ENCODE results near the gene DLK2. TPM values are rescaled to one million over a fixed set of nuclear protein-coding genes. Genes with fewer than 3 reads are reported as not detected.
"Not testable (repeated sequence)": the region's sequence is repeated elsewhere in the genome, so short reads cannot be mapped to it uniquely, and the experiment has no call there.

DLK2 gene
- total RNA-seq, 2 donors from 2014 or later = 13.5 to 46.1 TPM

DNA sequence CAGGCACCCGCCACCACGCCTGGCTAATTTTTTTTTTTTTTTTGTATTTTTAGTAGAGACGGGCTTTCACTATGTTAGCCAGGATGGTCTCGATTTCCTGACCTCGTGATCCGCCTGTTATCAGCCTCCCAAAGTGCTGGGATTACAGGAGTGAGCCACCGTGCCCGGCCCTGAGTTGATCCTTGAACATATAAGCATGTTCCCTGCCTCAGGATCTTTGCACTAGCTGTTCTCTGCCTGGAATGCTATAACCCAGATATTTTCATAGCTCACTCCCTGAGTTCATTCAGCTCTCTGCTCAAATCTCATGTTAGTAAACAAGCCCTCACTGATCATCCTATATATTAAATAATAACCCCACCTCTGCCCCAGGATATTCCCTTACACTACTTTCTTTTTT is 9.0 kb upstream of the DLK2 start:
- no peaks in the 10 kb centered on the region for H3K27me3 ChIP-seq (replicated peaks; ENCODE audit: insufficient read depth)
- H3K4me3 ChIP-seq = no peak overlapping the region
- no peaks in the 10 kb centered on the region for H3K9me3 ChIP-seq
- intact Hi-C loops (cut with DNase I) = no loop called here
- H3K27ac ChIP-seq = no peak overlapping the region
- TF ChIP-seq POLR2AphosphoS5 (IDR thresholded peaks at IDR 0.05) (no peak), POLR2A (IDR thresholded peaks at IDR 0.05) (no peak), CTCF (IDR thresholded peaks at IDR 0.05) (no peak)
- no peaks in the 10 kb centered on the region for H3K36me3 ChIP-seq
- H3K4me1 ChIP-seq (replicated peaks) = no peaks in the 10 kb centered on the region
- 90% methylated on average over 8 of the region's 8 CpGs for WGBS
- no peak for DNase-seq (ENCODE audit: low spot score)

DNA sequence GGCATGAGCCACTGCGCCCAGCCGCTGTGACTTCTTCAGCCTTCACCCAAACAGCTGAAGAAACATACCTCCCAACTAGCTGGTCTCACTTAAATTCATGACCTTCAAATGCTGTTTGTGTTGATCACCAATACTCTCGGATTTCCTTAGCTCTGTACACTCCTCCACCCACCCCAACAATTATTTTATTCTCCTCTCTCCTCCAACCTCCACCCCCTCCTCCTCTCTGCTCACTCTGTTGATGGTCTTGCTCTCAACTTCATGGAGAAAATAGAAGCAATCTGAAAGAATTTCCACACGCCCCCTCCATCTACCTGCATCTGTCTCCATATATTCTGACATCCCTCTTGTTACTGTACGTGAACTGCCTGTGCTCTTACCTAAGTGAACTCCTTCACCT is 6.6 kb upstream of the DLK2 start:
- H3K4me3 ChIP-seq = no peak overlapping the region
- DNase-seq (ENCODE audit: low spot score) = no peak
- intact Hi-C loops (cut with DNase I) = no loop called here
- no peaks in the 10 kb centered on the region for H3K27me3 ChIP-seq (replicated peaks; ENCODE audit: insufficient read depth)
- no peaks in the 10 kb centered on the region for H3K4me1 ChIP-seq (replicated peaks)
- H3K36me3 ChIP-seq = no peaks in the 10 kb centered on the region
- no peaks in the 10 kb centered on the region for H3K9me3 ChIP-seq
- TF ChIP-seq CTCF (IDR thresholded peaks at IDR 0.05) = no peak
- TF ChIP-seq POLR2AphosphoS5 (IDR thresholded peaks at IDR 0.05) = no peak
- no peak for TF ChIP-seq POLR2A (IDR thresholded peaks at IDR 0.05)
- H3K27ac ChIP-seq = no peak overlapping the region
- 76% methylated on average over 5 of the region's 5 CpGs for WGBS

DNA sequence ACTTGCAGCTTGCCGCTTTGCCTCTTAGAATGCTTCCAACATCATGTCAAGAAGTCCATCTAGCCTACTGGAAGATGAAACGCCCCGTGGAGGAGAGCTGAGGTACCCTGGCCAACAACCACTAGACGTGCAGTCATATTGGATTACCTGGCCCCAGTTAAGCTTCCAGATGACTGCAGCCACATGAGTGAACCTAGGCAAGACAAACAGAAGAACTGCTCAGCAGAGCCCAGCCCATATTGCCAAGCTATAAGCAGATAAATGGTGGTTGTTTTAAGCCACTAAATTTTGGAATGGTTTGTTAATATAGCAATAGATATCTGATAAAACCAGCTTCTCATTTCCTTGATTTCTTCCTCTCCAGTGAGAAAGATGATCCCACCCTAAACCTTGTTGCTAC is 4.7 kb upstream of the DLK2 start:
- Histone ChIP-seq H3K4me3 (no peak overlapping the region), H3K27ac (no peak overlapping the region), H3K27me3 (replicated peaks; ENCODE audit: insufficient read depth) (no peaks in the 10 kb centered on the region), H3K36me3 (no peaks in the 10 kb centered on the region), H3K9me3 (no peaks in the 10 kb centered on the region), H3K4me1 (replicated peaks) (no peaks in the 10 kb centered on the region)
- 70% methylated on average over 4 of the region's 4 CpGs for WGBS
- TF ChIP-seq CTCF (IDR thresholded peaks at IDR 0.05) (no peak), POLR2A (IDR thresholded peaks at IDR 0.05) (no peak), POLR2AphosphoS5 (IDR thresholded peaks at IDR 0.05) (no peak)
- DNase-seq (ENCODE audit: low spot score) = no peak
- intact Hi-C loops (cut with DNase I) = no loop called here

DNA sequence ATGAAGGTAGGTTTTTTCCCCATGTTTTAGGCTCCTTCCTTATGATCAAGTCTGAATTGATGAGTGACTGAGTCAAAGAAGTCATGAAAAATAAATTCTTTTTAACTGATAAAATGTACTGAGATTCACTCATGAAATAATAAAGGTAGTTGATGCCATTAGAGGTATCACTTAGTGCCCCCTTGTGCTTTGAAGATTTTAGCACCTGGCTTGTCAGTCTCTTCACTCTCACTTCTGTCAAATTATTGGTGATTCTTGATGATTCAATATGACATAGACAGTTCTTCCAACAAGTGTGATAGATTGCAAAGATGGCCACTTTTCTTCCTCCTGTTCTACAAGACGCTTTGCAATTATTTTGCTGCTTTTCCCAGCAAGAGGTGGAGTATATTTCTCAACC is 4.2 kb upstream of the DLK2 start:
- intact Hi-C loops (cut with DNase I) = no loop called here
- Histone ChIP-seq H3K27me3 (replicated peaks; ENCODE audit: insufficient read depth) (no peaks in the 10 kb centered on the region), H3K4me1 (replicated peaks) (no peaks in the 10 kb centered on the region), H3K4me3 (no peak overlapping the region), H3K9me3 (no peaks in the 10 kb centered on the region), H3K27ac (no peak overlapping the region), H3K36me3 (no peaks in the 10 kb centered on the region)
- WGBS = 71% methylated on average over 1 of the region's 1 CpG
- TF ChIP-seq POLR2A (IDR thresholded peaks at IDR 0.05) (no peak), POLR2AphosphoS5 (IDR thresholded peaks at IDR 0.05) (no peak), CTCF (IDR thresholded peaks at IDR 0.05) (no peak)
- DNase-seq (ENCODE audit: low spot score) = no peak

DNA sequence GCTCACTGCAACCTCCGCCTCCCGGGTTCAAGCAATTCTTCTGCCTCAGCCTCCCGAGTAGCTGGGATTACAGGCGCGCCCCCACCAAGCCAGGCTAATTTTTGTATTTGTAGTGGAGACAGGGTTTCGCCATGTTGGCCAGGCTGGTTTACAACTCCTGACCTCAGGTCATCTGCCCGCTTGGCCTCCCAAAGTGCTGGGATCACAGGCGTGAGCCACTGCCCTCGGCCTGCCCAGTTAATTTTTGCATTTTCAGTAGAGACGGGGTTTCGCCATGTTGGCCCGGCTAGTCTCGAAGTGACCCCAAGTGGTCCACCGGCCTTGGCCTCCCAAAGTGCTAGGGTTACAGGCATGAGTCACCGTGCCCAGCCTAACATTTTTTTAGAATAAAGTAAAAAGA is 2.8 kb upstream of the DLK2 start:
- DNase-seq (ENCODE audit: low spot score); H3K27ac ChIP-seq; H3K4me3 ChIP-seq; H3K27me3 ChIP-seq (replicated peaks; ENCODE audit: insufficient read depth); H3K9me3 ChIP-seq; H3K36me3 ChIP-seq; H3K4me1 ChIP-seq (replicated peaks); intact Hi-C loops (cut with DNase I): not testable (repeated sequence)
- 93% methylated on average over 15 of the region's 15 CpGs for WGBS
